ENCODE results near the gene SLC2A14. TPM values are rescaled to one million over a fixed set of nuclear protein-coding genes. Genes with fewer than 3 reads are reported as not detected.

The SLC2A14 gene
- total and polyA plus RNA-seq, 5 experiments from 2014 or later = 0.67 TPM; not detected in 4

DNA sequence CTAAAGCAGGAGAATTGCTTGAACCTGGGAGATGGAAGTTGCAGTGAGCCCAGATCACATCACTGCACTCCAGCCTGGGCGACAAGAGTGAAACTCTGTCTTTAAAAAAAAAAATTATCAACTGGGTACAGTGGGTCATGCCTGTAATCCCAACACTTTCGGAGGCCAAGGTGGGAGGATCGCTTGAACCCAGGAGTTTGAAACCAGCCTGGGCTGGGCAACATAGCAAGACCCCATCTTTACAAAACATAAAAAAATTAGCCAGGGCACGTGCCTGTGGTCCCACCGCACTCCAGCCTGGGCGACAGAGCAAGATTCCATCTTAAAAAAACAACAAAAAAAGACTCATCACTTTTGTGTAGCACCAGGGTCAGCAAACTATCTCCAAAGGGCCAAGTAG lies 90.7 kb downstream of the SLC2A14 start:
- Mint-ChIP-seq H3K27me3 (peaks cover 0 to 5% (median 3%) of the 10 kb centered on the region in 5 donors), H3K27ac (no peak overlapping the region), H3K9me3 (no peaks in the 10 kb centered on the region), H3K4me1 (no peaks in the 10 kb centered on the region), H3K4me3 (no peak overlapping the region), H3K36me3 (no peaks in the 10 kb centered on the region)
- DNase-seq (no peak), ATAC-seq (no peak)
- POLR2A ChIA-PET = no interaction called here

GRCh38 chr12:7781274-7781673 lies 91.4 kb downstream of the SLC2A14 start:
- H3K27me3 Mint-ChIP-seq = peaks cover 0 to 2% (median 0%) of the 10 kb centered on the region in 5 donors
- H3K4me1 Mint-ChIP-seq = no peaks in the 10 kb centered on the region
- ATAC-seq = no peak
- DNase-seq = no peak
- no peaks in the 10 kb centered on the region for H3K9me3 Mint-ChIP-seq
- POLR2A ChIA-PET = no interaction called here
- no peaks in the 10 kb centered on the region for H3K36me3 Mint-ChIP-seq
- H3K27ac Mint-ChIP-seq = no peak overlapping the region
- H3K4me3 Mint-ChIP-seq = no peak overlapping the region

- DNase-seq (no peak), ATAC-seq (no peak)
- POLR2A ChIA-PET = no interaction called here
- Mint-ChIP-seq H3K27me3 (peaks cover 0 to 1% (median 0%) of the 10 kb centered on the region in 5 donors), H3K4me1 (no peaks in the 10 kb centered on the region), H3K4me3 (no peak overlapping the region), H3K36me3 (no peaks in the 10 kb centered on the region), H3K27ac (no peak overlapping the region), H3K9me3 (no peaks in the 10 kb centered on the region)
These were observed 102.7 kb downstream of the SLC2A14 start for GRCh38 chr12:7769999-7770398.

Other genes with a start within 250 kb of the SLC2A14 start
- not detected for gene APOBEC1, start 207.0 kb downstream of the SLC2A14 start, total RNA-seq
- gene APOBEC1, start 207.0 kb downstream of the SLC2A14 start, polyA plus RNA-seq = not detected
- gene GDF3, start 177.1 kb downstream of the SLC2A14 start, total RNA-seq = not detected
- not detected for gene GDF3, start 177.1 kb downstream of the SLC2A14 start, polyA plus RNA-seq
- not detected for gene DPPA3, start 161.5 kb downstream of the SLC2A14 start, total RNA-seq
- gene DPPA3, start 161.5 kb downstream of the SLC2A14 start, polyA plus RNA-seq = not detected
- gene CLEC4C, start 125.5 kb downstream of the SLC2A14 start, total RNA-seq = not detected
- gene CLEC4C, start 125.5 kb downstream of the SLC2A14 start, polyA plus RNA-seq = not detected
- not detected for gene NANOGNB, start 107.7 kb downstream of the SLC2A14 start, total RNA-seq
- gene NANOGNB, start 107.7 kb downstream of the SLC2A14 start, polyA plus RNA-seq = not detected
- not detected for gene NANOG, start 83.5 kb downstream of the SLC2A14 start, total RNA-seq
- under 1 TPM in 1 of 3 donors, not detected in 2; 0.02 TPM for gene NANOG, start 83.5 kb downstream of the SLC2A14 start, polyA plus RNA-seq
- 100 to 1,000 TPM; 108 to 115 TPM for gene SLC2A3, start 63.3 kb upstream of the SLC2A14 start, total RNA-seq
- 10 to 100 TPM; 47.6 to 88.0 (median 71.8) TPM for gene SLC2A3, start 63.3 kb upstream of the SLC2A14 start, polyA plus RNA-seq
- 10 to 100 TPM; 26.6 to 27.1 TPM for gene FOXJ2, start 159.8 kb upstream of the SLC2A14 start, total RNA-seq
- 10 to 100 TPM in 1 of 3 donors, 1 to 10 TPM in 2; 6.7 to 14.4 (median 9.7) TPM for gene FOXJ2, start 159.8 kb upstream of the SLC2A14 start, polyA plus RNA-seq
- 1 to 10 TPM; 1.5 to 2.0 TPM for gene C3AR1, start 193.4 kb upstream of the SLC2A14 start, total RNA-seq
- 1 to 10 TPM in 2 of 3 donors, under 1 TPM in 1; 0.09 to 6.5 (median 2.7) TPM for gene C3AR1, start 193.4 kb upstream of the SLC2A14 start, polyA plus RNA-seq
- 10 to 100 TPM; 59.8 to 67.9 TPM for gene NECAP1, start 209.4 kb upstream of the SLC2A14 start, total RNA-seq
- gene NECAP1, start 209.4 kb upstream of the SLC2A14 start, polyA plus RNA-seq = 10 to 100 TPM; 20.4 to 26.0 (median 24.9) TPM